Activated CD8-positive, alpha-beta memory T cell treated with anti-CD3 and anti-CD28 coated beads, Interleukin-2, amount 50 U/mL, for 1 hour (primary cell): ENCODE data around the gene BCAT1.
"Not testable (repeated sequence)": the region's sequence is repeated elsewhere in the genome, so short reads cannot be mapped to it uniquely, and the experiment has no call there.

ENCODE experiments used
- DNase-seq: peaks from one replicate; pipeline ENCODE4 v3.0.0-alpha.2; 2020; ENCODE audit errors: extremely low read depth

BCAT1 gene

DNA sequence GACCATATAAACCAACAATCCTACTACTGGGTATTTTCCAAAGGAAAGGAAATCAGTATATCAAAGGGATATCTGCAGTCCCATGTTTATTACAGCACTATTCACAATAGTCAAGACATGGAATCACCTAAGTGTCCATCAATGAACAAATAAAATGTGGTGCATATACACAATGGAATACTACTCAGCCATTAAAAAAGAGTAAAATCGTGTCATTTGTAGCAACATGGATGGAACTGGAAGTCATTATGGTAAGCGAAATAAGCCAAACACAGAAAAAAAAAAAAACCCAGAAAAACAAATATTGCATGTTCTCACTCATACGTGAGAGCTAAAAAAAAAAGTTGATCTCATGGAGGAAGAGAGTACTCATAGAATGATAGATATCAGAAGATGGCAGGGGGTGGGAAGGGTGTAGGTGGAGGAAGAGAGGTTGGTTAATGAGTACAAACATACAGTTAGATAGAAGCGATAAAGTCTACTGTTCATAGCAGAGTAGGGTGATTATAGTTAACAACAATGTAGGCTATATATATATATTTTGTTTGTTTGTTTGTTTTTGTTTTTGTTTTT lies 49.3 kb downstream of the BCAT1 start:
- no peak for DNase-seq

DNA sequence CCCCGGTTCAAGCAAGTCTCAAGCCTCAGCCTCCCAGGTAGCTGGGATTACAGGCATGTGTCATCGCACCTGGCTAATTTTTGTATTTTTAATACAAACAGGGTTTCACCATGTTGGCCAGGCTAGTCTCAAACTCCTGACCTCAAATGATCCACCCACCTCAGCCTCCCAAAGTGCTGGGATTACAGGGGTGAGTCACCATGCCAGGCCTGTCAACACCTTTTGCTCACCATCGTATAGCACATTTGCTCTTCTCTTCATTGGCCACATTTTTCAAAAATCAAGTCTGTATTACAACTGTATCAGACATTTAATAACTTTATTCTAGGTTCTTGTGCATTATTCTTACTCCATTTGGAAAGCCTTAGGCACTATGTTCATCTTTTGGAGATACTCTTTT lies 50.3 kb downstream of the BCAT1 start:
- DNase-seq = no peak

DNA sequence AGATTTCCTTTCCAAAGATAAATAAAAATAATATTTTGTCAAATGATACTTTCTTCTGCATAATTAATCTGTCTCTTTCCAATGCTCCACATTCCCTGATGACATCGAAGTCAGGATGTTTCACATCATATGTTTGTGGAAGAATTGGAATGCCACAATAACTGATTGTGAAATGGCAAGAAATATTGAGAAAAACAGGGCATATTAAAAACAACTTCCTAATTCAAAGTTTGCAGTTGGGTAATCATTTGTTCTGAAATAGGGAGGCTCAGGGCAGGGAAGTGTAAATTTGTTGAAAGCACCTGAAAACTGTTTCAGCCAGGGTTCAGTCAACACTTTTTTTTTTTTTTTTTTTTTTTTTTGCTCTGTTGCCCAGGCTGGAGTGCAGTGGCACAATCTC lies 50.7 kb downstream of the BCAT1 start:
- DNase-seq = no peak

DNA sequence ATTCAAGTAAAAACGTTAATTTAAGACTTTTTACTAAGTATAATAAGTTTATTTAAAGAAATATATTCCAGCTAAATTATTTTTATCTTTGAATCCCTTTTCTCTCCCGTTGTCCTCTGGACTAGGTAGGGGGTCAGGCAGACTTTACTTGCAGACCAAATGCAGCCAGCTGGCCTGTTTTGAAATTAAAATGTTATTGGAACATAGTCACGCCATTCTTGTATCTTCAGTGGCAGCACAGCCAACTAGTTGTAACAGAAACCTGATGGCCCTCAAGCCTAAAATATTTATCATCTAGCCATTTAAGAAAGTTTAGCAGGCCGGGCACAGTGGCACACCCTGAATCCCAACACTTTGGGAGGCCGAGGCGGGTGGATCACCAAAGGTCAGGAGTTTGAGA lies 52.7 kb downstream of the BCAT1 start:
- no peak for DNase-seq

DNA sequence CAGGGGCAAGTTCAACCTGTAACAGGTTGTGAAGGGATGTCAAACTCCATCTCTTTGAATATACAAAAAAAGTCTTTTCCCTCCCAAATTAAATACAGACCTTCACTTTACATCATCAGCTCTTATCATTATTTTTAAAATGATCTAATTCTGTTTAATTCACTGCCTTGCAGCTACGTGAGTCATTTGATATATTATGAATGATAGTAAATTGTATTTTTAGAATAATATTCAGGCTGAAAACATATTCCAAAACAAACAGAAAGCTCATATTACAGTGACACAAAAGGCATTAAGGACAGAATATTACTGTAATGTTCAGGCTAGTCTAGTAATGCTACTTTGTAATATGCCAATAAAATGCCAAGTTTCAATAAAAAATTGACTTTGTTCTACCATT lies 53.3 kb downstream of the BCAT1 start:
- no peak for DNase-seq

DNA sequence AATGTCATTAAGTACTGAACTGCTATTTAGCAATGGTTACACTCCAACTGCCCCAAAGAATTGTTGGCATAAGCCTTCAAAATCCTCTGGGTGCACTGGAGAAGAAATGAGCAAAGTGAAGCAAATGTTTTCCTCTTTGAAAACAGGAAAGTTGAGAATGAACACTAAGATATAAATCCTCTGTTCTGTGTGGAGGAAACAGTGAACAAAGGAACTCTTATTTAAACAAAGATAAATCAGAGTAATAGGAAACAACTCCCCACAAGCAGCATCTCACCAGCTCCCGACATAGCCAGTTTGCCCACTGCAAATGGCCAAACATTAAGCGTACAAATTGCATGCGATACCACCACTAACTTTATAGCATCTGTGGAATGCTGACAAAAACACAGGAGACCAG lies 54.0 kb downstream of the BCAT1 start:
- DNase-seq = no peak

DNA sequence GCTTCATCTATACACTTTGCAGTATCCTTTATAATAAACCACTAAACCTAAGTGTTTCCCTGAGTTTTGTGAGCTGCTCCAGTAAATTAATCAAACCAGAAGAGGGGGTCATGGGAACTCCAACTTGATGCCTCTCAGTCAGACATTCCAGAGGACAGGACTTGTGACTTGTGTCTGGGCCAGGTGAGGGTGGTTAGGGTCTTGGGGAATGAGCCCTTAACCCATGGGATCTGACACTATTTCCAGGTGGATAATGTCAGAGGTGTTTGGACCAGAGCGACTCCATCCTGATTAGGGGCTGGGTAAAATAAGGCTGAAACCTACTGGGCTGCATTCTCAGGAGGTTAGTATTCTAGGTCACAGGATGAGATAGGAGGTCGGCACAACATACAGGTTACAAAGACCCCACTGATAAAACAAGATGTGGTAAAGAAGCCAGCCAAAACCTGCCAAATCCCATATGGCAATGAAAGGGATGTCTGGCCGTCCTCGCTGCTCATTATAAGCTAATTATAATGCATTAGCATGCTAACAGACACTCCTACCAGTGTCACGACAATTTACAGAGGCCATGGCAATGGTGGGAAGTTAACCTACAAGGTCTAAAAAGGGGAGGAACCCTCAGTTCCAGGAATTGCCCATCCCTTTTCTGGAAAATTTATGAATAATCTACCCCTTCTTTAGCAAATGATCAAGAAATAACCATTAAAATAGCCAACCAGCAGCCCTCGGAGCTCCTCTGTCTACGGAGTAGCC lies 58.7 kb downstream of the BCAT1 start:
- no peak for DNase-seq

DNA sequence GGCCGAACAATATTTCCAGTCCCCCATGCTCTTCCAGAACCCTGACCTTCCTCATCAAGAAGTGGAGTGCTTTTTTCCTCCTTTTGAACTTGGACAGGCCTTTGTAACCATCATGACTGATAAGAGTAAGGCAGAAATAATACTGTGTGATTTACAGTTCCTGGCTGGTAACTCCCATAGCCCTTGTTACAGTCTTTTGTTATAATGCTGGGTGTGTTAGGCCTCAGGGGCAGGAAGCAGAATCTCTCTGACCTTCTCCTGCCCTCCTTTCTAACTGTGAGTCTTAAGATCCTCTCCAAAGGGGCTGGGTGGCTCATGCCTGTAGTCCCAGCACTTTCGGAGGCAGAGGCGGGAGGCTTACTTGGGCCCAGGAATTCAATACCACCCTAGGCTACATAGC lies 59.5 kb downstream of the BCAT1 start:
- no peak for DNase-seq

DNA sequence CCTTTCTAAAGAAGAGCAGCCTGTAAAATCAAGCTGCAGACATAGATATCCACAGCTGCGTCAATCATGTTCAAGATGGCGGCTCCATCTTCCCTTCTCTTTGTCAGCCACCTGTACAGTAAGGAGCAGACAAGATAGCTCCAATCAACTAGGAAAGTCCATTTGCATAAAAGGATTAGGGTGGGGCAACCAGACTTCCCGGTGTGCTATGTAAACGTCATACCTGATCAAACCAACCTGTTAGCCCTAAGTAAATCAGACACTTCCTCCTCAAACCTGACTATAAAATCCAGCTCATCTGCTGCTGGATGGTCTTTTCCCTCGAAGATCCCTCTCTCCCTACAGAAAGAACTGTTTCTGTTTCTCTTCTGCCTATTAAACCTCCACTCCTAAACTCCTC lies 60.1 kb downstream of the BCAT1 start:
- DNase-seq = no peak

DNA sequence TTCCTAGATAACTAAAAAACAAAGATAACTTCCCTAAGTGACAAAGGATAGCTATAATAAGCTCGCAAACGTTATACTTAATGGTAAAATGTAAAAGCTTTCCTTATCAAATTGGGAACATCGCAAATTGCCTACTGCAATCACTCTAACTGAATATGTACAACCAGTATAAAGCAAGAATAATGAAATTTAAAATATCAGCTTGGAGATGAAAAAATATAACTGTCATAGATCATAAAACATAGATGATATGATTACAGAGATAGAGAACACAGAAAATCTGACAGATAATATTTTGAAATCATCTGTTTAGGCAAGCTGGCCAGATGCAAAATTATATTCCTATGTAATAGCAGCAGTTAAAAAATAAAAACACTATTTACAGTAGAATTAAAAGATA lies 64.0 kb downstream of the BCAT1 start:
- no peak for DNase-seq

DNA sequence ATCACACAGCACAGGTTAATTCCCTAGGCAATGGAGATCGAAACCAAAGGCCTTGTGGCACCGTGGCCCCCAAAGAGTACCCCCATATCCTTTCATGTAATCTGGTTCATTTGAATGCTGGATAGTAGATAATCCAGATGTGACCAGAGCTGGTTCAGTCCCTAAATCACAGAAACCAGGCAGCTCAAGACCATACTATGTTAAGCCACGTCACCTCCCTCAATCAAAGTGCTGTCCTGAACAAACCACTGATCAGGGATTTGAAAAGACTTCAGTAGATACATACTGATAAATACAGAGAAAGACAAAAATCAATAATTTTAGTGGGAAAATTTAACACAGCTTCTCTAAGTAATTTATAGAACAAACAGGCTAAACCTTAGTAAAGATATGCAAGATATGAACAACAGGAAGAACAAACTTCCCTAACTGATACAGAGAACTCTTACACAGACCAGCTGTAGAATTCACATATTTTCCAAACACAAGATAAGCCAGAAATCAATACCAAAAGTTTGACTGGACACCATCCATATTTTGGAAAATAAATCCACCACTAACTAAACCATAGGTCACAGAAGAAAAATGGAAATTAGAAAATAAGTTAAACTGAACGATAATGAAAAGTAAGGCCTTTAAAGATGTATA lies 67.1 kb downstream of the BCAT1 start:
- DNase-seq = no peak

DNA sequence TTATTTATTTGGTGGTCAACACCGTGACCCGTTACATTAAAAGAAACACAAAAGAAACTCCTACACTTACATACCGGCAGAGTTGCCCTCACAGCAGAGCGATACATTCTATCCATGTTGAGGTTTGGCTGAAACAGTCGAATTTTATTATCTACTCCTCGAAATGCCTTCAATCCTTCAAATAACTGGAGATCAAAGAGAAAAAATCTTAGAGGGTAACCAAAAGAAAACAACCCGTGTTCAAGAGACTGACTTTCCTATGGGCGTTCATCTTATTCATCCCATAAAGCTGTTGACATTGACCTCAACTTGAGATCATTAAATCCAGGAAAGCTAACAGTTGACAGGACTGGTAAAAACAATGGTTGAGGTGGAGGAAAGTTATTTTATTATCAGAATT lies 67.7 kb downstream of the BCAT1 start:
- no peak for DNase-seq

DNA sequence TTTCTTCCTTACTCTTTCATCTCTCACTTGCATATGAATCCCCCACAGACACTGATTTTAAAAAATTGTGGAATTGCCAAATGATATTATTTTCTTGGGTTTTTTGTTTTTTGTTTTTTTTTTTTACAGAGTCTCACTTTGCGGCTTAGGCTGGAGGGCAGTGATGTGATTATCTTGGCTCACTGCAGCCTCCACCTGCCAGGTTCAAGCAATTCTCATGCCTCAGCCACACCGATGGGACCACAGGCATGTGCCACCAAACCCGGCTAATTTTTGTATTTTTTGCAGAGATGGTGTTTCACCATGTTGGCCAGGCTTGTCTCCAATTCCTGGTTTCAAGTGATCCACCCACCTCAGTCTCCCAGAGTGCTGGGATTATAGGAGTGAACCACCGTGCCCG lies 68.2 kb downstream of the BCAT1 start:
- no peak for DNase-seq

DNA sequence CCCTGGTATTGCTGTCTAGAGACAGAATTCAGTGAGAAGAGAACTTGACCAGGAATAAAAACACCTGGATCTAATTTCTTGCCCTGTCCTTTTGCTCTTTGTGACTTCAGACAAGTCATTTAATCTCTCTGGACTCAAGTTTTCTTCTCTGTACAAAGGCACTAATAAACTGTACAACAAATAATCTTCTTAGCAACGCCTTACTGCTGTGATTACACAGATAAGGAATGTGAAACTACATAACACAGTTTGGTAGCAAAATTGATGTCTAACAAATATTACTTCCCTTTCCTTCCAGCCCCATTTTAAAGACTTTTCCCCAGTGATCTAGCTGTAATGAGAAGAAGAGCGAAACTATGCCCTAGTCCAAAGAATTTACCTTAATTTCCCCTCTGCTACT lies 69.3 kb downstream of the BCAT1 start:
- DNase-seq = no peak

DNA sequence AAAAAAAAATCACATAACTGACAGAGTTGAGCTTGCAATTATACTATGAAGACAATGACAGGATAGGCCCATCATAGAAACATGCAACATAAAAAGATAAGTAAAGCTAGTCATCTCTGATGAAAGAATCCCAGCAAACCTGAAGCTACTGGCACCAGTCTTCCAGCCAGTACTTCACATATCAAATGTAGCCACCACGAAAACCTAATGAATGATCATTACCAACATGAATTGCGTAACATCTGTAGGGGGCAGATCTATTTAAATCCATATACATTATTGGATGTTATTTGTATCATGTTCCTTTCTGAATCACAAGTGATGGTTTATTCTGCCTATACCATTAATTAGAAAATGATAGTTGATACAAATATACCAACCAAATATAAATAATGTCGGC lies 73.9 kb downstream of the BCAT1 start:
- DNase-seq = no peak

DNA sequence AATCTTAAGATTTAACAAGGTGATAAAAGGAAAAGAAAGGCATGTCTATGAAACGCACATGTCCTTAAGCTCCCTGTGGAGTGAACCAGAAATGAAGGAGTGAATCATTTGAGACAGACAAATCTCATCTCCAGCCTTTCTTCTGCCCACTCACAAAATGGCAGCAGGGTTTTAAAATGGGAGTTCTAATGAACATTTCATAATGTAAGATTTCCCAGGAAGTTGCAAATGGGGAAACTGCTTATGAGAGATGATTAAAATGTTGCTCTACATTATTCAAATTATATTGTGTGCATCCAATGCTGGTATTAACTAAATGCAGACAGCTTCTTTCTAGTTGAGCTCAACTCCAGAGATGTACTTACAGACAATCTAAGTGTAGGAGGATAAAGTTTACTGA lies 76.7 kb downstream of the BCAT1 start:
- DNase-seq = no peak

DNA sequence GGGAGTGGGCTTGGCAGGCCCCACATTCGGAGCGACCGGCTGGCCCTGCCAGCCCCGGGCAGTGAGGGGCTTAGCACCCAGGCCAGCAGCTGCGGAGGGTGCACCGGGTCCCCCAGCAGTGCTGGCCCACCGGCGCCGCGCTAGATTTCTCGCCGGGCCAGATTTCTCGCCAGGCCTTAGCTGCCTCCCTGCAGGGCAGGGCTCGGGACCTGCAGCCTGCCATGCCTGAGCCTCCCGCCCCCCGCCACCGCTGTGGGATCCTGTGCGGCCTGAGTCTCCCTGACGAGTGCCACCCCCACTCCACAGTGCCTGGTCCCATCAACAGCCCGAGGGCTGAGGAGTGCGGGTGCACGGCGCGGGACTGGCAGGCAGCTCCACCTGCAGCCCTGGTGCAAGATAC lies 82.8 kb downstream of the BCAT1 start:
- DNase-seq = not testable (repeated sequence)

DNA sequence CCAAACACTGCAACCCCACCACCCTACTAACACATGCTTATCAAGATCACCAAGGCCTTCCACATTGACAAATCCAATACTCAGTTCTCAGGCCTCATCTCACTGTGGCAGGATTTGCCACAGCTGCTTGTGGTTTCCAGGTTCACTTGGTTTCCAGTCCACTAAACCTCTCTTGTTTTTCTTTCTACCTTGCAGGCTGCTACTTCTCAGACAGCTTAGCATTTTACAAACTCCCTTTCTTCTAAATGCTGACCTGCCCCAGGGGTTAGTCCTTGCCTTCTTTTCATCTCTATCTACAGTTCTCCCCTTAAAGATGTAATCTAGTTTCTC lies 84.1 kb downstream of the BCAT1 start:
- DNase-seq = no peak

DNA sequence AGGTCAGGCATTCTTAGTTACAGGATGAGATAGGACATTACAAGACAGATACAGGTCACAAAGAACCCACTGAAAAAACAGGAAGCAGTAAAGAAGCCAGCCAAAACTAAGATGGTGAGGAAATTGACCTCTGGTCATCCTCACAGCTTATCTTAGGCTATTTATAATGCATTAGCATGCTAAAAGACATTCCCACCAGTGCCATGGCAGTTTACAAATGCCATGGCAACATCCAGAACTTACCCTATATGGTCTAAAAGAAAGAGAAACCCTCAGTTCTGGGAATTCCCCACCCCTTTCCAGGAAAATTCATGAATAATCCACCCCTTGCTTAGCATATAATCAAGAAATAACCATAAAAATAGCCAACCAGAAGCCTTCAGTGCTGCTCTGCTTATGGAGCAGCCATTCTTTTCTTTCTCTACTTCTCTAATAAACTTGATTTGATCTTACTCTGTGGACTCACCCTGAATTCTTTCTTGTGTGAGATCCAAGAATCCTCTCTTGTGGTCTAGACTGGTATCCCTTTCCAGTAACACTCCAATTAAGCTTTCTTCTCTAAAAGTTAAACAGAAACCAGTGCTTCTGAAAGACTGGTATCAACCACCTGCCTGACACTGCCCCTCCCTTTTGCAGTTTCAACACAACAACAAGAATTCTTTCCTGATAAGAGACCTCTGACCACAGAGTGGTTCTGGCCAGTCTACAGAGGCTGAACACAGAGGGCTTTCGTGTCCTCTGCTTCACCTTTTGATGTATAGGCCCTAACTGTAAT lies 86.9 kb downstream of the BCAT1 start:
- no peak for DNase-seq

DNA sequence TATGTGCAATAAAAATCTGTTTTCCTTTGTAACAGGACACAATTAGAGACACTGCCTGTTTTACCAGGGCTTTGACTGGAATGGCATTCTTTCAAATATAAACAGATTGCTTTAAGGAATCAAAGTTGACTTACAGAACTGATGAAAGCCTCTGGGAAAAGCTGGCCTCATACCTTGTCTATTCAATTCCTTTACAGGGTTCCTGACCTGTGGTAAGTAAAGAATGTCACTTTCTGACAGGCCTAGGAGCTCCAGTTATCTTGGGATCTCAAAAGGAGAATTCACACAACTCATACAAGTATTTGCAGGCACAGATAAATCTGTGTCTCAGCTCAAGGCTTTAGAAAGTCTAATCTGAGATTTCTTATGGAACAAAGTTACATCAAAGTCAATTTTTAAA lies 88.4 kb downstream of the BCAT1 start:
- no peak for DNase-seq

DNA sequence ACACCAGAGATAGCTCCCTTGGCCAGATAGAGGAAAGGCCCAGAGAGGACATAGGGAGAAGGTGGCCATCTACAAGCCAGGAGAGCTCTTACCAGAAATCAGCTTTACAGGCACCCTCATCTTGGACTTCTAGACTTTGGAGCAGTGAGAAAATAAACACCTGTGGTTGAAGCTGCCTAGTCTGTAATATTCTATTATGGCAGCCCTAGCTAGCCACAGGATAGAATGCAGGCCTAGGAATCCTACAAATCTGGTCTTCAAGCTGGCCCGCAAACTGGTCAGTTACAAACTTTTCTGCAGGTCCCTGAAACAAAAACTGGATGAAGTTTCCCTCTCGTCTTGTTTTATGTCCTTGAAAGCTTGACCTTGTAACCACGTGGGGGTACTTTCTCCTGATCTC lies 92.4 kb downstream of the BCAT1 start:
- no peak for DNase-seq

DNA sequence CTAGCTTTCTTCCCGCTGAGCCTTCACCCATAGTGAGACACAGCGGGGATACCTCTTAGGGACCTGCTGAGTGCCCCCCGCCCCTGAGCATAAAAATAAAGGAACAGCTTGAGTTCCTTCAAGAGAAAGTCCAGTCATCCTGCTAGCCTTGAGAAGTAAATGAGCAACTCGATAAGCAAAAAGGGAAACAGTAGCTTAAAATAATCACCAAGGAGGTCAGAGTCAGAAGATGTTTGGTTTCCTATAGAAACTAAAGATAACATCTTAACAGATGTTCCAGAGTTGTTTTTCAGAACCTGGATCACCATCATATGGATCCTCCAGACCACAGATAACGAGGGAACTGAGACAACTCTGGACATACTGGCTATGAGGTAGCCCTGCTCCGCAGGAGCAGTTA lies 94.0 kb downstream of the BCAT1 start:
- DNase-seq = no peak

DNA sequence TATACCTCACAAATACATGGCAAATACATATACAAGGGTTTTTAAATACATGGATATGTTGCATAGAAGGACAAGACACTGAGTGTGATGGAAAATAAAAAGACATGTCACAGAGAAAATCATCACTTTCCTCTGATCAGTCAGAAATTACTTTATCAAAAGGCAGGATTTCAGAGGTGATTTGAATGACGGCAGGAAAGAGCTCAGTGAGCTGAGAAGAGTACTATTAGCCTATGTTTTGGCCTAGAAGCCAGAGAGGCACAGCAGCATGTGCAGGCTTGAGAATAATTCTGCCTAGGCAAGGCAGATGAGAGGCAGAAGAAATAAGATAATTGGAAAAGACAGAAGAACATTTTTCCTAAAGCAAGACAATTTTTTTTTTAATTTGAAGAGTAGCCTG lies 94.9 kb downstream of the BCAT1 start:
- no peak for DNase-seq
